ENCODE results near the gene MPP1. TPM values are rescaled to one million over a fixed set of nuclear protein-coding genes. Genes with fewer than 3 reads are reported as not detected.

Gene MPP1
- total and polyA plus RNA-seq, 2 of the 8 experiments (the other 6 are each of a cell fraction or from before 2014, with no cell fraction given): 7.6 to 13.4 TPM

DNA sequence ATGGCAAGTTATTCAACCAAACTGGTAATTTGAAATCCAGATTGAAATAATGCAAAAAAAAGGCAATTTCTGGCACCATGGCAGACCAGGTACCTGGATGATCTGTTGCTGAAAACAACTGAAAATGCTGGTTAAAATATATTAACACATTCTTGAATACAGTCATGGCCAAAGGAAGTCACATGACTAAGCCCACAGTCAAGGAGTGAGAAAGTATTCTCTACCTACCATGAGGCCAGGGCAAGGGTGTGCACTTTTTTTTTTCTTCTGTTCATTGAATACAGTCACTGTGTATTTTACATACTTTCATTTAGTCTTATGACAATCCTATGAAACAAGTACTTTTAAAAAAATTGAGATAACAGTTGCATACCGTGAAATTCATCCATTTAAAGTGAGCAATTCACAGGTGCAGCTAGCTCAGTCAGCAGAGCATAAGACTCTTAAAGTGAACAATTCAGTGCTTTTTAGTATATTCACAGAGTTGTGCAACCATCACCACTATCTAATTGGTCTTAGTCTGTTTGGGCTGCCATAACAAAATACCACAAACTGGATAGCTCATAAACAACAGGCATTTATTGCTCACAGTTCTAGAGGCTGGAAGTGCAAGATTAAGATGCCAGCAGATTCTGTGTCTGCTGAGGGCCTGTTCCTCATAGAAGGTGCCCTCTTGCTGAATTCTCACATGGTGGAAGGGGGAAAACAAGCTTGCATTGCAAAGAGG is 4.8 kb upstream of the MPP1 start (continued):
- TF ChIP-seq, protein P1, sequence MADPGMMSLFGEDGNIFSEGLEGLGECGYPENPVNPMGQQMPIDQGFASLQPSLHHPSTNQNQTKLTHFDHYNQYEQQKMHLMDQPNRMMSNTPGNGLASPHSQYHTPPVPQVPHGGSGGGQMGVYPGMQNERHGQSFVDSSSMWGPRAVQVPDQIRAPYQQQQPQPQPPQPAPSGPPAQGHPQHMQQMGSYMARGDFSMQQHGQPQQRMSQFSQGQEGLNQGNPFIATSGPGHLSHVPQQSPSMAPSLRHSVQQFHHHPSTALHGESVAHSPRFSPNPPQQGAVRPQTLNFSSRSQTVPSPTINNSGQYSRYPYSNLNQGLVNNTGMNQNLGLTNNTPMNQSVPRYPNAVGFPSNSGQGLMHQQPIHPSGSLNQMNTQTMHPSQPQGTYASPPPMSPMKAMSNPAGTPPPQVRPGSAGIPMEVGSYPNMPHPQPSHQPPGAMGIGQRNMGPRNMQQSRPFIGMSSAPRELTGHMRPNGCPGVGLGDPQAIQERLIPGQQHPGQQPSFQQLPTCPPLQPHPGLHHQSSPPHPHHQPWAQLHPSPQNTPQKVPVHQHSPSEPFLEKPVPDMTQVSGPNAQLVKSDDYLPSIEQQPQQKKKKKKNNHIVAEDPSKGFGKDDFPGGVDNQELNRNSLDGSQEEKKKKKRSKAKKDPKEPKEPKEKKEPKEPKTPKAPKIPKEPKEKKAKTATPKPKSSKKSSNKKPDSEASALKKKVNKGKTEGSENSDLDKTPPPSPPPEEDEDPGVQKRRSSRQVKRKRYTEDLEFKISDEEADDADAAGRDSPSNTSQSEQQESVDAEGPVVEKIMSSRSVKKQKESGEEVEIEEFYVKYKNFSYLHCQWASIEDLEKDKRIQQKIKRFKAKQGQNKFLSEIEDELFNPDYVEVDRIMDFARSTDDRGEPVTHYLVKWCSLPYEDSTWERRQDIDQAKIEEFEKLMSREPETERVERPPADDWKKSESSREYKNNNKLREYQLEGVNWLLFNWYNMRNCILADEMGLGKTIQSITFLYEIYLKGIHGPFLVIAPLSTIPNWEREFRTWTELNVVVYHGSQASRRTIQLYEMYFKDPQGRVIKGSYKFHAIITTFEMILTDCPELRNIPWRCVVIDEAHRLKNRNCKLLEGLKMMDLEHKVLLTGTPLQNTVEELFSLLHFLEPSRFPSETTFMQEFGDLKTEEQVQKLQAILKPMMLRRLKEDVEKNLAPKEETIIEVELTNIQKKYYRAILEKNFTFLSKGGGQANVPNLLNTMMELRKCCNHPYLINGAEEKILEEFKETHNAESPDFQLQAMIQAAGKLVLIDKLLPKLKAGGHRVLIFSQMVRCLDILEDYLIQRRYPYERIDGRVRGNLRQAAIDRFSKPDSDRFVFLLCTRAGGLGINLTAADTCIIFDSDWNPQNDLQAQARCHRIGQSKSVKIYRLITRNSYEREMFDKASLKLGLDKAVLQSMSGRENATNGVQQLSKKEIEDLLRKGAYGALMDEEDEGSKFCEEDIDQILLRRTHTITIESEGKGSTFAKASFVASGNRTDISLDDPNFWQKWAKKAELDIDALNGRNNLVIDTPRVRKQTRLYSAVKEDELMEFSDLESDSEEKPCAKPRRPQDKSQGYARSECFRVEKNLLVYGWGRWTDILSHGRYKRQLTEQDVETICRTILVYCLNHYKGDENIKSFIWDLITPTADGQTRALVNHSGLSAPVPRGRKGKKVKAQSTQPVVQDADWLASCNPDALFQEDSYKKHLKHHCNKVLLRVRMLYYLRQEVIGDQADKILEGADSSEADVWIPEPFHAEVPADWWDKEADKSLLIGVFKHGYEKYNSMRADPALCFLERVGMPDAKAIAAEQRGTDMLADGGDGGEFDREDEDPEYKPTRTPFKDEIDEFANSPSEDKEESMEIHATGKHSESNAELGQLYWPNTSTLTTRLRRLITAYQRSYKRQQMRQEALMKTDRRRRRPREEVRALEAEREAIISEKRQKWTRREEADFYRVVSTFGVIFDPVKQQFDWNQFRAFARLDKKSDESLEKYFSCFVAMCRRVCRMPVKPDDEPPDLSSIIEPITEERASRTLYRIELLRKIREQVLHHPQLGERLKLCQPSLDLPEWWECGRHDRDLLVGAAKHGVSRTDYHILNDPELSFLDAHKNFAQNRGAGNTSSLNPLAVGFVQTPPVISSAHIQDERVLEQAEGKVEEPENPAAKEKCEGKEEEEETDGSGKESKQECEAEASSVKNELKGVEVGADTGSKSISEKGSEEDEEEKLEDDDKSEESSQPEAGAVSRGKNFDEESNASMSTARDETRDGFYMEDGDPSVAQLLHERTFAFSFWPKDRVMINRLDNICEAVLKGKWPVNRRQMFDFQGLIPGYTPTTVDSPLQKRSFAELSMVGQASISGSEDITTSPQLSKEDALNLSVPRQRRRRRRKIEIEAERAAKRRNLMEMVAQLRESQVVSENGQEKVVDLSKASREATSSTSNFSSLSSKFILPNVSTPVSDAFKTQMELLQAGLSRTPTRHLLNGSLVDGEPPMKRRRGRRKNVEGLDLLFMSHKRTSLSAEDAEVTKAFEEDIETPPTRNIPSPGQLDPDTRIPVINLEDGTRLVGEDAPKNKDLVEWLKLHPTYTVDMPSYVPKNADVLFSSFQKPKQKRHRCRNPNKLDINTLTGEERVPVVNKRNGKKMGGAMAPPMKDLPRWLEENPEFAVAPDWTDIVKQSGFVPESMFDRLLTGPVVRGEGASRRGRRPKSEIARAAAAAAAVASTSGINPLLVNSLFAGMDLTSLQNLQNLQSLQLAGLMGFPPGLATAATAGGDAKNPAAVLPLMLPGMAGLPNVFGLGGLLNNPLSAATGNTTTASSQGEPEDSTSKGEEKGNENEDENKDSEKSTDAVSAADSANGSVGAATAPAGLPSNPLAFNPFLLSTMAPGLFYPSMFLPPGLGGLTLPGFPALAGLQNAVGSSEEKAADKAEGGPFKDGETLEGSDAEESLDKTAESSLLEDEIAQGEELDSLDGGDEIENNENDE (IDR thresholded peaks at IDR 0.05; ENCODE audit: insufficient replicate concordance, low read length): no peak
- TF ChIP-seq, protein P2, sequence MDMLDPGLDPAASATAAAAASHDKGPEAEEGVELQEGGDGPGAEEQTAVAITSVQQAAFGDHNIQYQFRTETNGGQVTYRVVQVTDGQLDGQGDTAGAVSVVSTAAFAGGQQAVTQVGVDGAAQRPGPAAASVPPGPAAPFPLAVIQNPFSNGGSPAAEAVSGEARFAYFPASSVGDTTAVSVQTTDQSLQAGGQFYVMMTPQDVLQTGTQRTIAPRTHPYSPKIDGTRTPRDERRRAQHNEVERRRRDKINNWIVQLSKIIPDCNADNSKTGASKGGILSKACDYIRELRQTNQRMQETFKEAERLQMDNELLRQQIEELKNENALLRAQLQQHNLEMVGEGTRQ (IDR thresholded peaks at IDR 0.05; ENCODE audit: low read length): no peak
- TF ChIP-seq ZNF274 (IDR thresholded peaks at IDR 0.05; ENCODE audit: borderline replicate concordance, extremely low read depth, low read length) (no peak), CBX8 (IDR thresholded peaks at IDR 0.05; ENCODE audit: borderline replicate concordance, low read depth, low read length) (no peak), CHD2 (IDR thresholded peaks at IDR 0.05; ENCODE audit: low read length) (no peak), BCL11A (IDR thresholded peaks at IDR 0.05; ENCODE audit: low read depth in 2 of 2, low read length in 2 of 2) (no peak), JUN (IDR thresholded peaks at IDR 0.05; ENCODE audit: low read depth, low read length) (no peak), SRF (IDR thresholded peaks at IDR 0.05; ENCODE audit: low read depth, low read length) (no peak)
- TF ChIP-seq, protein P3, sequence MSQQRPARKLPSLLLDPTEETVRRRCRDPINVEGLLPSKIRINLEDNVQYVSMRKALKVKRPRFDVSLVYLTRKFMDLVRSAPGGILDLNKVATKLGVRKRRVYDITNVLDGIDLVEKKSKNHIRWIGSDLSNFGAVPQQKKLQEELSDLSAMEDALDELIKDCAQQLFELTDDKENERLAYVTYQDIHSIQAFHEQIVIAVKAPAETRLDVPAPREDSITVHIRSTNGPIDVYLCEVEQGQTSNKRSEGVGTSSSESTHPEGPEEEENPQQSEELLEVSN (IDR thresholded peaks at IDR 0.05): no peak

All from H1 (cell line).